SK-N-SH treated with all-trans-retinoic acid at 6 μM for 48 hours (cell line): ENCODE measurements around the gene FYN.

ENCODE experiments used
- RARB ChIP-seq: fragments of 250-450 bp; sonication (Bioruptor Pico); IDR thresholded peaks from 2 replicates; pipeline ENCODE4 v1.8.0; 2021; ENCODE audit warnings: mild to moderate bottlenecking, moderate library complexity
- TSHZ2 ChIP-seq: fragments of 250-450 bp; sonication (Bioruptor Pico); IDR thresholded peaks from 2 replicates; pipeline ENCODE4 v1.5.0; 2020; ENCODE audit warnings: mild to moderate bottlenecking, moderate library complexity
- ZFP30 ChIP-seq: fragments of 450-650 bp; formaldehyde crosslinking; IDR thresholded peaks from 2 replicates; pipeline ENCODE4 v1.5.0; 2022; ENCODE audit warnings: mild to moderate bottlenecking, moderate library complexity
- ZNF565 ChIP-seq: fragments of 450-650 bp; formaldehyde crosslinking; conservative IDR thresholded peaks from 2 replicates; pipeline ENCODE4 v1.5.0; 2020; ENCODE audit warnings: low read depth, mild to moderate bottlenecking, moderate library complexity
- ZNF8 ChIP-seq: fragments of 450-650 bp; formaldehyde crosslinking; IDR thresholded peaks from 2 replicates; pipeline ENCODE4 v1.5.0; 2020; ENCODE audit warnings: mild to moderate bottlenecking, moderate library complexity

GRCh38 chr6:111748231-111748647 lies 125.0 kb downstream of the FYN start:
- no peak for TF ChIP-seq TSHZ2 (CRISPR knock-in tag)
- no peak for TF ChIP-seq RARB (CRISPR knock-in tag)
- no peak for TF ChIP-seq ZNF8 (CRISPR knock-in tag)
- no peak for TF ChIP-seq ZFP30 (CRISPR knock-in tag)
- no peak for TF ChIP-seq ZNF565
